Hindlimb muscle (tissue), 1 donor: Measurements from ENCODE around the gene MORC1. TPM values are rescaled to one million over a fixed set of nuclear protein-coding genes. Genes with fewer than 3 reads are reported as not detected.
"Not testable (repeated sequence)": the region's sequence is repeated elsewhere in the genome, so short reads cannot be mapped to it uniquely, and the experiment has no call there.

Experiments
- DNase-seq: peaks from one replicate; pipeline ENCODE4 v3.0.0-alpha.2; 2013
- polyA plus RNA-seq: library from polyadenylated mRNA; unstranded; fragments of 120-200 nt; gene quantifications from one replicate; pipeline ENCODE4 v1.2.1, GENCODE V29; 2013; ENCODE audit not compliant: insufficient read length

Gene MORC1
- polyA plus RNA-seq, result not detected

- DNase-seq, result no peak
These were observed at the start of gene MORC1 for GRCh38 chr3:109117939-109118338. Gene MORC1, minus strand, starts transcription at chr3:109118134. Its CDS starts 75 bp downstream, at chr3:109118059.

- no peak for DNase-seq
These were observed 48.0 kb upstream of the MORC1 start for GRCh38 chr3:109165905-109166304.

GRCh38 chr3:109161487-109162123 is 43.7 kb upstream of the MORC1 start:
- no peak for DNase-seq

- DNase-seq, result no peak
These were observed 37.9 kb upstream of the MORC1 start for GRCh38 chr3:109155828-109156227.

- no peak for DNase-seq
These were observed 37.0 kb upstream of the MORC1 start for GRCh38 chr3:109154979-109155378.

GRCh38 chr3:109152320-109152719 is 34.4 kb upstream of the MORC1 start:
- DNase-seq, result no peak

GRCh38 chr3:109149078-109149477 is 31.1 kb upstream of the MORC1 start:
- DNase-seq, result no peak

- no peak for DNase-seq
These were observed 25.7 kb upstream of the MORC1 start for GRCh38 chr3:109143646-109144045.

- no peak for DNase-seq
These were observed 22.4 kb upstream of the MORC1 start for GRCh38 chr3:109140318-109140717.

GRCh38 chr3:109137761-109138160 is 19.8 kb upstream of the MORC1 start:
- DNase-seq, result no peak

- DNase-seq, result no peak
These were observed 18.6 kb upstream of the MORC1 start, which contains the start of gene C3orf85 for GRCh38 chr3:109136523-109136922. Gene C3orf85, plus strand, starts transcription at chr3:109136719. Its CDS starts 129 bp downstream, at chr3:109136848.

GRCh38 chr3:109133474-109133816 is 15.5 kb upstream of the MORC1 start:
- DNase-seq, result not testable (repeated sequence)

GRCh38 chr3:109132801-109133473 is 15.0 kb upstream of the MORC1 start:
- DNase-seq, result no peak

GRCh38 chr3:109131276-109131675 is 13.3 kb upstream of the MORC1 start:
- DNase-seq, result no peak

GRCh38 chr3:109127553-109127952 is 9.6 kb upstream of the MORC1 start:
- no peak for DNase-seq

- DNase-seq, result no peak
These were observed 8.0 kb upstream of the MORC1 start for GRCh38 chr3:109125902-109126301.

GRCh38 chr3:109122690-109123089 is 4.8 kb upstream of the MORC1 start:
- DNase-seq, result no peak

GRCh38 chr3:109118584-109118983 is 650 bp upstream of the MORC1 start:
- DNase-seq, result no peak

- no peak for DNase-seq
These were observed 1.9 kb downstream of the MORC1 start for GRCh38 chr3:109116031-109116430.

GRCh38 chr3:109115451-109115850 is 2.5 kb downstream of the MORC1 start:
- no peak for DNase-seq

GRCh38 chr3:109114746-109115145 is 3.2 kb downstream of the MORC1 start:
- no peak for DNase-seq

- no peak for DNase-seq
These were observed 4.8 kb downstream of the MORC1 start for GRCh38 chr3:109112946-109113760.

GRCh38 chr3:109109574-109109973 is 8.4 kb downstream of the MORC1 start:
- no peak for DNase-seq
